Measurements from ENCODE around the gene KSR2.

The KSR2 gene

DNA sequence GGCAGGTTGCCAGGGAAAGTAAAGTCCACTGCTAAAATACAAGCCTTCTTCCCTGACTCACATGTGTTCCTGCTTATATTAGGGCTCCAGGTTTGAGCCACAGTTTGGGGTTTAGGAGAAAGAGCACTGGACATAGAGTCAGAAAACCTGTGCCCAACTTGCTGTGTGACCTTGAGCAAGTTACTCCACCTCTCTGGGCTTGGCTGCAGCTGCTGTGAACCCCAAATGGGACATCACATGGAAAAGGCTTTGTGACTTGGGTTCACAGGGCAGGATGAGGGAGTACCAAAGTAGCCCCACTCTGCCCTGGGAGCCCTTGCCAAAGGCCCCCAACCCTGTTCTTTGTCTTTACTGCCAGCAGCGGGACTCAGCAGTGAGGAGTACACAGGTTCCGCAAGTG, 528.4 kb downstream of the KSR2 start:
- Histone ChIP-seq H3K36me3 (replicated peaks) (no peaks in the 10 kb centered on the region), H3K4me3 (ENCODE audit: low read depth, low read length) (no peak overlapping the region), H3K27ac (no peak overlapping the region), H3K27me3 (replicated peaks) (no peaks in the 10 kb centered on the region)
- TF ChIP-seq, protein P1, sequence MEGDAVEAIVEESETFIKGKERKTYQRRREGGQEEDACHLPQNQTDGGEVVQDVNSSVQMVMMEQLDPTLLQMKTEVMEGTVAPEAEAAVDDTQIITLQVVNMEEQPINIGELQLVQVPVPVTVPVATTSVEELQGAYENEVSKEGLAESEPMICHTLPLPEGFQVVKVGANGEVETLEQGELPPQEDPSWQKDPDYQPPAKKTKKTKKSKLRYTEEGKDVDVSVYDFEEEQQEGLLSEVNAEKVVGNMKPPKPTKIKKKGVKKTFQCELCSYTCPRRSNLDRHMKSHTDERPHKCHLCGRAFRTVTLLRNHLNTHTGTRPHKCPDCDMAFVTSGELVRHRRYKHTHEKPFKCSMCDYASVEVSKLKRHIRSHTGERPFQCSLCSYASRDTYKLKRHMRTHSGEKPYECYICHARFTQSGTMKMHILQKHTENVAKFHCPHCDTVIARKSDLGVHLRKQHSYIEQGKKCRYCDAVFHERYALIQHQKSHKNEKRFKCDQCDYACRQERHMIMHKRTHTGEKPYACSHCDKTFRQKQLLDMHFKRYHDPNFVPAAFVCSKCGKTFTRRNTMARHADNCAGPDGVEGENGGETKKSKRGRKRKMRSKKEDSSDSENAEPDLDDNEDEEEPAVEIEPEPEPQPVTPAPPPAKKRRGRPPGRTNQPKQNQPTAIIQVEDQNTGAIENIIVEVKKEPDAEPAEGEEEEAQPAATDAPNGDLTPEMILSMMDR (IDR thresholded peaks at IDR 0.05; ENCODE audit: low read depth, low read length, missing control alignments): no peak
- in situ Hi-C loops (cut with HindIII; ENCODE audit: low pct_ligation_motif_present, low sequenced_read_pairs): no loop called here
- DNase-seq: no peak

DNA sequence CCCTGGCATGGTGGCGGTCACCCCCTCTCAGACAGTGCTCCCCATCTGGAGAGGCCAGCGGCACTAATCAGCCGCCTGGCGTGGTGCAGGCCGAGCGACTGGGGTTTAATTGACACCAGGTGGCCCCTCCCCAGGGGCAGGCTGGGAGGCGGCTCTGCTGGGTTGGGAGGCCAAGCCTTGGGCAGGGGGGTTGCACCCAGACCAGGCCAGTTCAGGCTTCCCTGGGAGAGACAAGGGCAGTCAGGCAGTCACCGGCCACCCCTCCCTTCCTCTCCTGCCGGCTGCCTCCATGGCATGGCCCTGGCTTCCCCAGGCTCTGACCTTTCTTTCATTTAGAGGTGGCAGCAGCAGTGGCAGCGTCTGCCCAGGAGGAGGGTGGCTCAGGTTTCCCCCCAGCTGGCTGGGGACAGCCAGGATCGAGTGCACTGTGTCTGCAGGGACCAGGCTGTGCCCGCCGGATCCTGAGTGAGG, 529.2 kb downstream of the KSR2 start:
- in situ Hi-C loops (cut with HindIII; ENCODE audit: low pct_ligation_motif_present, low sequenced_read_pairs): no loop called here
- Histone ChIP-seq H3K27ac (no peak overlapping the region), H3K36me3 (replicated peaks) (no peaks in the 10 kb centered on the region), H3K27me3 (replicated peaks) (no peaks in the 10 kb centered on the region), H3K4me3 (ENCODE audit: low read depth, low read length) (no peak overlapping the region)
- TF ChIP-seq, protein P1 (IDR thresholded peaks at IDR 0.05; ENCODE audit: low read depth, low read length, missing control alignments): no peak
- no peak for DNase-seq

DNA sequence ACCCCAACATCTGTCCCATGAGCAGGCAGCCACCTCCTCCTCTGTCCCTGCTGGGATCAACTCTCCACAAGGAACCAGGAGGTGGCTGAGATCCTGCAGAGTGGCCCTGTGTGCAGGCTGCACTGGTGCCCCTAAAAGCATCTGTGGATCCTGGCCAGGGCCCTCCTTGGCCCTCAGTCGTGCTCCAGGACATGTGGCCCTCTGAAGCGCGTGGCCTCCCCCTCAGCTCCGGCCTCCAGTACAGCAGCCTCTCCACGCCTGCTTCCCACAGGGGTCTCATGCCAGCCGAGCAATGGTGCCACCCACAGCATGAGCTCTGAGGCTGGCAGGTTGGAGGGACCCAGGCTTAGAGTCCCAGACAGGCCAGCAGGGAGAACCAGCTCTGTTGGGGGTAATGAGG, 530.0 kb downstream of the KSR2 start:
- H3K27ac ChIP-seq: no peak overlapping the region
- DNase-seq: no peak

DNA sequence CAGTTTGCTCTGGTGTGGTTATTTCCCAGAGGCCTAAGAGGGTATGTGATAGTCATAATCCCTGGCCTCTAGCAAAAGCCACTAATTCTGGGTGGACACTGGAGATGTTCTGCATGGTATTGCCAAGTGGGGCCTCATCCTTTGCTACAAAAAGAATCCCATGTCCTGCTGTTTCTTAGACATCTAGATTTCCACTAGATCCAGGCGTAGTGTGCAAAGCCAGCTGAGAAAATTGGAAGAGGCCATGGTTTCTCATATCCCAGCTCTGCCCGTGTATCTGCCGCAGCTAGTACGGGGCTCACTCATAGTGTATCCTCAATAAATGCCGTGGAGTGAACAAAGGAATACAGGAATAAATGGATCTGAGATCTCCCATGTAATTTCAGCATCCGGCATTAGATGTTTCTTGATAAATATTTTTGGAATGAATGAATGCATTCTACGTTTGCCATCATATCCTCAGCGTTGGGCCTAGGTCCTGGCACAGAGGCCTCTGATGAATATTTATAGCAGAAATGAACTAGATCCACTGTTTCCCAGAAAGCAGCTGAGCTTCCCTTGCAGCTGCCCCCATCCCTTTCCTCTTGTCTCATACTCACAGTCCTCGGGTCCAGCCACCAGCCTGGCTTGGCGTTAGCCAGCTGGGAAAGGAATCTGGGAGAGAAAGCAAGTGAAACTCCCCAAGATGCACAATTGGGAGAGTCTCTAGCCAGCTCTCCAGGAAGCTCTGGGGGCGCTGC, 531.1 kb downstream of the KSR2 start:
- Histone ChIP-seq H3K27ac (no peak overlapping the region), H3K4me3 (ENCODE audit: low read depth, low read length) (no peak overlapping the region), H3K27me3 (replicated peaks) (no peaks in the 10 kb centered on the region), H3K36me3 (replicated peaks) (no peaks in the 10 kb centered on the region)
- TF ChIP-seq, protein P1 (IDR thresholded peaks at IDR 0.05; ENCODE audit: low read depth, low read length, missing control alignments): no peak
- DNase-seq: no peak
- in situ Hi-C loops (cut with HindIII; ENCODE audit: low pct_ligation_motif_present, low sequenced_read_pairs): no loop called here

More for the DNA sequence above, 530.0 kb downstream of the KSR2 start:
- TF ChIP-seq, protein P1 (IDR thresholded peaks at IDR 0.05; ENCODE audit: low read depth, low read length, missing control alignments): no peak
- Histone ChIP-seq H3K36me3 (replicated peaks) (no peaks in the 10 kb centered on the region), H3K27me3 (replicated peaks) (no peaks in the 10 kb centered on the region), H3K4me3 (ENCODE audit: low read depth, low read length) (no peak overlapping the region)
- in situ Hi-C loops (cut with HindIII; ENCODE audit: low pct_ligation_motif_present, low sequenced_read_pairs): no loop called here

DNA sequence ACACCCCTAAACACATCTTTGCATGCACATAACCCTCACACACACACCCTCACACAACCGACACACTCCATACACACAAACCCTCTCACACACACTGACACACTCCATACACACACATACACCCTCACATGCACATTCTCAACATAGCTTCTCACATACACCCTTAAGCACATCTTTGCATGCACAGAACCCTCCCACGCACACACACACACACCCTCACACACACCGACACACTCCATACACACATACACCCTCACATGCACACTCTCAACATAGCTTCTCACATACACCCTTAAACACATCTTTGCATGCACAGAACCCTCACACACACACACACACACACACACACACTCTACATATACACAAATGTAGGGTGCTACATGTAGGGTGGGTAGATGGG, 534.9 kb downstream of the KSR2 start:
- TF ChIP-seq, protein P1 (IDR thresholded peaks at IDR 0.05; ENCODE audit: low read depth, low read length, missing control alignments): no peak
- H3K36me3 ChIP-seq (replicated peaks): no peaks in the 10 kb centered on the region
- no peak overlapping the region for H3K4me3 ChIP-seq (ENCODE audit: low read depth, low read length)
- no peaks in the 10 kb centered on the region for H3K27me3 ChIP-seq (replicated peaks)
- no peak overlapping the region for H3K27ac ChIP-seq
- no peak for DNase-seq
- in situ Hi-C loops (cut with HindIII; ENCODE audit: low pct_ligation_motif_present, low sequenced_read_pairs): no loop called here

DNA sequence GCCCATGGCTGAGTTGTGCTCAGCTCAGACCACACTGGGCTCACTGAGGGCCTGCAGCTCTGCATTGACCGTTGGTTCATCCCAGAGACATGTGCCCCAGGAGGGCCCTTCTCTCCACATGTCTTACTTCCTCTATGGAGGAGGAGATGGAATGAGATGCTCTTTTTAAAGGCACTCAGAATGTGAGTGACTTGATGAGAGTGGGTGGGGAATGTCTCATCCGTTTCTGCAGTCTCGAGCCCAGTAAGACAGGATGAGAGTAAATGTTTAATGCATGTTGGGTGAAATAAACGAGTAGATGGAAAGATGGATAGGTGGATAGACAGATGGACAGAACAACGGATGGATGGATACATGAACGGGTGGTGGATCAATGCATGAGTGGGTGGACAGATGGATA, 538.5 kb downstream of the KSR2 start:
- TF ChIP-seq, protein P1 (IDR thresholded peaks at IDR 0.05; ENCODE audit: low read depth, low read length, missing control alignments): no peak
- in situ Hi-C loops (cut with HindIII; ENCODE audit: low pct_ligation_motif_present, low sequenced_read_pairs): no loop called here

More for the DNA sequence above, 538.5 kb downstream of the KSR2 start:
- H3K4me3 ChIP-seq (ENCODE audit: low read depth, low read length): no peak overlapping the region
- no peak for DNase-seq
- no peaks in the 10 kb centered on the region for H3K27me3 ChIP-seq (replicated peaks)
- no peaks in the 10 kb centered on the region for H3K36me3 ChIP-seq (replicated peaks)
- H3K27ac ChIP-seq: no peak overlapping the region

Data from brain microvascular endothelial cell (primary cell).